Activated T-cell treated with anti-CD3 and anti-CD28 coated beads, Interleukin-2, amount 50 U/mL, for 72 hours (primary cell): Measurements from ENCODE around the gene CPNE5. TPM values are rescaled to one million over a fixed set of nuclear protein-coding genes. Genes with fewer than 3 reads are reported as not detected.

Experiments used
- ATAC-seq, 2 donors: fragments of 150-1000 bp; cut with Tn5 transposase; replicated peaks in 1 of 2; 2 replicates each; pipeline ENCODE4 v1.10.0; 2021; ENCODE audit warnings: moderate library complexity in 2 of 2, mild to moderate bottlenecking in 1 of 2
- DNase-seq, 2 donors: peaks; one replicate each; pipeline ENCODE4 v3.0.0; 2021 to 2022; ENCODE audit warnings: mixed read lengths in 1 of 2
- H3K27ac Mint-ChIP-seq: one replicate; pipeline ENCODE4 v1.8.0; 2022; ENCODE audit warnings: mild to moderate bottlenecking, moderate library complexity, mixed read lengths
- H3K27me3 Mint-ChIP-seq: one replicate; pipeline ENCODE4 v1.8.0; 2022; ENCODE audit warnings: low read depth, mixed read lengths
- H3K36me3 Mint-ChIP-seq, 2 donors: one replicate each; pipeline ENCODE4 v1.8.0; 2022; ENCODE audit warnings: mixed read lengths in 2 of 2, mild to moderate bottlenecking in 1 of 2; ENCODE audit not compliant: insufficient read depth in 2 of 2
- H3K4me1 Mint-ChIP-seq: one replicate; pipeline ENCODE4 v1.8.0; 2022; ENCODE audit warnings: low read depth, mixed read lengths
- H3K4me3 Mint-ChIP-seq, 2 donors: one replicate each; pipeline ENCODE4 v1.8.0; 2022; ENCODE audit warnings: mild to moderate bottlenecking in 2 of 2, mixed read lengths in 2 of 2, moderate library complexity in 2 of 2
- H3K9me3 Mint-ChIP-seq, 2 donors: one replicate each; pipeline ENCODE4 v1.8.0; 2022; ENCODE audit warnings: mixed read lengths in 2 of 2
- total RNA-seq, 2 donors: library from RNA; stranded (reverse); gene quantifications; one replicate each; pipeline ENCODE4 v1.2.3, GENCODE V29; 2022

Gene CPNE5
- total RNA-seq, 2 donors from 2014 or later, result 0.48 to 2.6 TPM

- Mint-ChIP-seq H3K9me3 (no peaks in the 10 kb centered on the region), H3K36me3 (peaks cover 10 to 15% of the 10 kb centered on the region in 2 donors), H3K27ac (no peak overlapping the region), H3K4me3 (no peak overlapping the region), H3K4me1 (peaks cover 6% of the 10 kb centered on the region), H3K27me3 (no peaks in the 10 kb centered on the region)
- ATAC-seq (no peak), DNase-seq (no peak)
Observed at GRCh38 chr6:36851626-36852025, 12.4 kb upstream of the CPNE5 start.

- DNase-seq, result peak in 1 of 2 donors; percentile 44
- no peak for ATAC-seq
- peaks cover 6% of the 10 kb centered on the region for H3K4me1 Mint-ChIP-seq
- no peaks in the 10 kb centered on the region for H3K9me3 Mint-ChIP-seq
- no peak overlapping the region for H3K27ac Mint-ChIP-seq
- peaks cover 10 to 13% of the 10 kb centered on the region in 2 donors for H3K36me3 Mint-ChIP-seq
- no peaks in the 10 kb centered on the region for H3K27me3 Mint-ChIP-seq
- no peak overlapping the region for H3K4me3 Mint-ChIP-seq
Observed at GRCh38 chr6:36851149-36851614, 11.9 kb upstream of the CPNE5 start.

GRCh38 chr6:36850021-36850420 is 10.8 kb upstream of the CPNE5 start:
- Mint-ChIP-seq H3K27me3 (no peaks in the 10 kb centered on the region), H3K4me1 (peaks cover 6% of the 10 kb centered on the region), H3K9me3 (no peaks in the 10 kb centered on the region), H3K27ac (no peak overlapping the region), H3K4me3 (no peak overlapping the region), H3K36me3 (peaks cover 10 to 13% of the 10 kb centered on the region in 2 donors)
- ATAC-seq, result no peak
- no peak for DNase-seq

- Mint-ChIP-seq H3K9me3 (no peaks in the 10 kb centered on the region), H3K4me1 (peaks cover 6% of the 10 kb centered on the region), H3K27me3 (no peaks in the 10 kb centered on the region), H3K4me3 (no peak overlapping the region), H3K36me3 (peaks cover 8 to 13% of the 10 kb centered on the region in 2 donors), H3K27ac (no peak overlapping the region)
- DNase-seq, result no peak
- ATAC-seq, result no peak
Observed at GRCh38 chr6:36848658-36849441, 9.6 kb upstream of the CPNE5 start.

GRCh38 chr6:36847991-36848390 is 8.7 kb upstream of the CPNE5 start:
- Mint-ChIP-seq H3K9me3 (no peaks in the 10 kb centered on the region), H3K36me3 (peaks cover 2 to 10% of the 10 kb centered on the region in 2 donors), H3K27me3 (no peaks in the 10 kb centered on the region), H3K27ac (no peak overlapping the region), H3K4me3 (no peak overlapping the region), H3K4me1 (peaks cover 6% of the 10 kb centered on the region)
- DNase-seq, result no peak
- no peak for ATAC-seq

GRCh38 chr6:36847152-36847551 is 7.9 kb upstream of the CPNE5 start:
- peaks cover 2 to 9% of the 10 kb centered on the region in 2 donors for H3K36me3 Mint-ChIP-seq
- no peak overlapping the region for H3K27ac Mint-ChIP-seq
- ATAC-seq, result no peak
- no peak overlapping the region for H3K4me3 Mint-ChIP-seq
- no peak for DNase-seq
- H3K4me1 Mint-ChIP-seq, result peaks cover 6% of the 10 kb centered on the region
- no peaks in the 10 kb centered on the region for H3K27me3 Mint-ChIP-seq
- H3K9me3 Mint-ChIP-seq, result no peaks in the 10 kb centered on the region

- H3K27me3 Mint-ChIP-seq, result peaks cover 11% of the 10 kb centered on the region
- no peak overlapping the region for H3K27ac Mint-ChIP-seq
- ATAC-seq (no peak), DNase-seq (no peak)
- H3K4me1 Mint-ChIP-seq, result peaks cover 13% of the 10 kb centered on the region
- H3K36me3 Mint-ChIP-seq, result peaks cover 0 to 3% of the 10 kb centered on the region in 2 donors
- H3K9me3 Mint-ChIP-seq, result no peaks in the 10 kb centered on the region
- no peak overlapping the region for H3K4me3 Mint-ChIP-seq
Observed at GRCh38 chr6:36845233-36845632, 6.0 kb upstream of the CPNE5 start.

GRCh38 chr6:36844232-36845170 is 5.3 kb upstream of the CPNE5 start:
- DNase-seq (no peak), ATAC-seq (no peak)
- Mint-ChIP-seq H3K27ac (no peak overlapping the region), H3K27me3 (peaks cover 14% of the 10 kb centered on the region), H3K4me1 (peaks cover 17% of the 10 kb centered on the region), H3K4me3 (no peak overlapping the region), H3K36me3 (no peaks in the 10 kb centered on the region), H3K9me3 (no peaks in the 10 kb centered on the region)

- no peaks in the 10 kb centered on the region for H3K9me3 Mint-ChIP-seq
- no peak overlapping the region for H3K4me3 Mint-ChIP-seq
- H3K4me1 Mint-ChIP-seq, result peaks cover 16% of the 10 kb centered on the region
- no peaks in the 10 kb centered on the region for H3K36me3 Mint-ChIP-seq
- H3K27me3 Mint-ChIP-seq, result peaks cover 26% of the 10 kb centered on the region
- no peak for DNase-seq
- H3K27ac Mint-ChIP-seq, result no peak overlapping the region
- ATAC-seq, result no peak
Observed at GRCh38 chr6:36843170-36843569, 3.9 kb upstream of the CPNE5 start.

GRCh38 chr6:36841756-36842155 is 2.5 kb upstream of the CPNE5 start:
- Mint-ChIP-seq H3K9me3 (no peaks in the 10 kb centered on the region), H3K36me3 (no peaks in the 10 kb centered on the region), H3K4me3 (no peak overlapping the region), H3K27me3 (peaks cover 38% of the 10 kb centered on the region), H3K27ac (no peak overlapping the region), H3K4me1 (peaks cover 16% of the 10 kb centered on the region)
- ATAC-seq, result no peak
- no peak for DNase-seq

GRCh38 chr6:36840432-36841403 is 1.5 kb upstream of the CPNE5 start:
- H3K27me3 Mint-ChIP-seq, result peaks cover 43% of the 10 kb centered on the region
- peak; percentile 27 to 38 for DNase-seq

GRCh38 chr6:36839749-36840431 is 646 bp upstream of the CPNE5 start:
- Mint-ChIP-seq H3K9me3 (no peaks in the 10 kb centered on the region), H3K27ac (no peak overlapping the region), H3K27me3 (peaks cover 48% of the 10 kb centered on the region), H3K36me3 (no peaks in the 10 kb centered on the region), H3K4me3 (peak overlapping the region; percentile 76 to 80), H3K4me1 (peaks cover 16% of the 10 kb centered on the region)
- DNase-seq (peak; percentile 42 to 43), ATAC-seq (peak; percentile 69 to 77)

More at GRCh38 chr6:36840432-36841403, 1.5 kb upstream of the CPNE5 start:
- Mint-ChIP-seq H3K36me3 (no peaks in the 10 kb centered on the region), H3K27ac (no peak overlapping the region), H3K4me3 (peak overlapping the region; percentile 76 to 80), H3K9me3 (no peaks in the 10 kb centered on the region), H3K4me1 (peaks cover 16% of the 10 kb centered on the region)
- ATAC-seq, result peak; percentile 17 to 40
